ENCODE results near the gene SLC2A1. TPM values are rescaled to one million over a fixed set of nuclear protein-coding genes. Genes with fewer than 3 reads are reported as not detected.
"Not testable (repeated sequence)": the region's sequence is repeated elsewhere in the genome, so short reads cannot be mapped to it uniquely, and the experiment has no call there.

Gene SLC2A1
- total and polyA plus RNA-seq, 4 donors = 9.5 to 143 (median 28.6) TPM

GRCh38 chr1:42921769-42922168, 36.9 kb downstream of the SLC2A1 start:
- DNase-seq = no peak
- Histone ChIP-seq H3K4me1 (ENCODE audit: control insufficient read depth in 5 of 5, insufficient read depth in 5 of 5, low read length in 5 of 5) (peaks cover 0 to 12% (median 6%) of the 10 kb centered on the region in 5 donors), H3K4me3 (no peak overlapping the region), H3K27me3 (ENCODE audit: control insufficient read depth in 3 of 3, insufficient read depth in 3 of 3, low read length in 2 of 3) (no peaks in the 10 kb centered on the region), H3K27ac (ENCODE audit: low read depth in 1 of 2, low read length in 1 of 2) (no peak overlapping the region), H3K36me3 (ENCODE audit: control insufficient read depth in 4 of 4, insufficient read depth in 4 of 4, low read length in 4 of 4) (peaks cover 0 to 4% (median under 1%) of the 10 kb centered on the region in 4 donors), H3K9ac (ENCODE audit: insufficient read depth in 1 of 2, low read length in 2 of 2) (no peak overlapping the region), H3K9me3 (ENCODE audit: control insufficient read depth in 4 of 4, insufficient read depth in 3 of 4, low read length in 3 of 4) (no peaks in the 10 kb centered on the region)
- TF ChIP-seq, protein P1, sequence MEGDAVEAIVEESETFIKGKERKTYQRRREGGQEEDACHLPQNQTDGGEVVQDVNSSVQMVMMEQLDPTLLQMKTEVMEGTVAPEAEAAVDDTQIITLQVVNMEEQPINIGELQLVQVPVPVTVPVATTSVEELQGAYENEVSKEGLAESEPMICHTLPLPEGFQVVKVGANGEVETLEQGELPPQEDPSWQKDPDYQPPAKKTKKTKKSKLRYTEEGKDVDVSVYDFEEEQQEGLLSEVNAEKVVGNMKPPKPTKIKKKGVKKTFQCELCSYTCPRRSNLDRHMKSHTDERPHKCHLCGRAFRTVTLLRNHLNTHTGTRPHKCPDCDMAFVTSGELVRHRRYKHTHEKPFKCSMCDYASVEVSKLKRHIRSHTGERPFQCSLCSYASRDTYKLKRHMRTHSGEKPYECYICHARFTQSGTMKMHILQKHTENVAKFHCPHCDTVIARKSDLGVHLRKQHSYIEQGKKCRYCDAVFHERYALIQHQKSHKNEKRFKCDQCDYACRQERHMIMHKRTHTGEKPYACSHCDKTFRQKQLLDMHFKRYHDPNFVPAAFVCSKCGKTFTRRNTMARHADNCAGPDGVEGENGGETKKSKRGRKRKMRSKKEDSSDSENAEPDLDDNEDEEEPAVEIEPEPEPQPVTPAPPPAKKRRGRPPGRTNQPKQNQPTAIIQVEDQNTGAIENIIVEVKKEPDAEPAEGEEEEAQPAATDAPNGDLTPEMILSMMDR (IDR thresholded peaks at IDR 0.05; ENCODE audit: control extremely low read depth, extremely low read depth) = no peak
- no peak for ATAC-seq (ENCODE audit: insufficient read depth, low FRiP score)
- 95 to 98% methylated on average over 4 of the region's 4 CpGs for WGBS, 2 donors

- H3K4me3 ChIP-seq; H3K27me3 ChIP-seq (ENCODE audit: control insufficient read depth in 3 of 3, insufficient read depth in 3 of 3, low read length in 2 of 3); H3K36me3 ChIP-seq (ENCODE audit: control insufficient read depth in 4 of 4, insufficient read depth in 4 of 4, low read length in 4 of 4); H3K9me3 ChIP-seq (ENCODE audit: control insufficient read depth in 4 of 4, insufficient read depth in 3 of 4, low read length in 3 of 4); DNase-seq; H3K27ac ChIP-seq (ENCODE audit: low read depth in 1 of 2, low read length in 1 of 2); H3K9ac ChIP-seq (ENCODE audit: insufficient read depth in 1 of 2, low read length in 2 of 2); ATAC-seq (ENCODE audit: insufficient read depth, low FRiP score); H3K4me1 ChIP-seq (ENCODE audit: control insufficient read depth in 5 of 5, insufficient read depth in 5 of 5, low read length in 5 of 5): not testable (repeated sequence)
- WGBS, 2 donors = 54 to 78% methylated on average over 5 of the region's 5 CpGs
Measured at GRCh38 chr1:42919651-42920050, 39.0 kb downstream of the SLC2A1 start.

DNA sequence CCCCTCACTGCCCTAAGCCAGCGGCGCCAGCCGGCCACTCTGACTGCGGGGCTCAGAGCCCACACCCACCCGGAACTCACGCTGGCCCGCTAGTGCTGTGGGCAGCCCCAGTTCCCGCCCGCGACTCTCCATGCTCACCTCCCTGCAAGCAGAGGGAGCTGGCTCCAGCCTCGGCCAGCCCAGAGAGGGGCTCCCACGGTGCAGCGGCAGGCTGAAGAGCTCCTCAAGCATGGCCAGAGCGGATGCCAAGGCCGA, 41.5 kb downstream of the SLC2A1 start:
- ATAC-seq (ENCODE audit: insufficient read depth, low FRiP score) (no peak), DNase-seq (no peak)
- Histone ChIP-seq H3K9ac (ENCODE audit: insufficient read depth in 1 of 2, low read length in 2 of 2) (no peak overlapping the region), H3K36me3 (ENCODE audit: control insufficient read depth in 4 of 4, insufficient read depth in 4 of 4, low read length in 4 of 4) (no peaks in the 10 kb centered on the region), H3K4me1 (ENCODE audit: control insufficient read depth in 5 of 5, insufficient read depth in 5 of 5, low read length in 5 of 5) (no peaks in the 10 kb centered on the region), H3K4me3 (no peak overlapping the region), H3K27ac (ENCODE audit: low read depth in 1 of 2, low read length in 1 of 2) (no peak overlapping the region), H3K9me3 (ENCODE audit: control insufficient read depth in 4 of 4, insufficient read depth in 3 of 4, low read length in 3 of 4) (peaks cover 0 to 7% (median 2%) of the 10 kb centered on the region in 4 donors), H3K27me3 (ENCODE audit: control insufficient read depth in 3 of 3, insufficient read depth in 3 of 3, low read length in 2 of 3) (no peaks in the 10 kb centered on the region)
- TF ChIP-seq, protein P1 (IDR thresholded peaks at IDR 0.05; ENCODE audit: control extremely low read depth, extremely low read depth) = no peak
- WGBS, 2 donors = 89 to 97% methylated on average over 15 of the region's 15 CpGs

DNA sequence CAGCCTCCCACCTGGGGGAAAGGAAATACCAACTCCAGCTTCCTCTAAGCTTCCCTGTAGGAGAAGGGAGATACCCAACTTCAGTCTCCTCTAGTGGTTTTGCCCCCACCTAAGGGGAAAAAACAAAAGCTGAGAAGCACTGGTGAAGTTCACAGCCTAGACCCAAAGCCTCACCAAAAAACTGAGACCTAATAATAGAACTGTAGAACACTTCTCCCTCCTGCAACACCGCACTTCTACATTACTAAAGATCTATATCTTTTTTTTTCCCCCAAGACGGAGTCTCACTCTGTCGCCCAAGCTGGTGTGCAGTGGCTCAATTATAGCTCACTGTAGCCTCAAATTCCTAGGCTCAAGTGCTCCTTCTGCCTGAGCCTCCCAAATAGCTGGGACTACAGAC, 43.2 kb downstream of the SLC2A1 start:
- 87% methylated on average over 3 of the region's 3 CpGs for WGBS, 2 donors
- Histone ChIP-seq H3K9me3 (ENCODE audit: control insufficient read depth in 4 of 4, insufficient read depth in 3 of 4, low read length in 3 of 4) (peaks cover 0 to 7% (median 2%) of the 10 kb centered on the region in 4 donors), H3K27ac (ENCODE audit: low read depth in 1 of 2, low read length in 1 of 2) (no peak overlapping the region), H3K36me3 (ENCODE audit: control insufficient read depth in 4 of 4, insufficient read depth in 4 of 4, low read length in 4 of 4) (no peaks in the 10 kb centered on the region), H3K27me3 (ENCODE audit: control insufficient read depth in 3 of 3, insufficient read depth in 3 of 3, low read length in 2 of 3) (no peaks in the 10 kb centered on the region), H3K9ac (ENCODE audit: insufficient read depth in 1 of 2, low read length in 2 of 2) (no peak overlapping the region), H3K4me1 (ENCODE audit: control insufficient read depth in 5 of 5, insufficient read depth in 5 of 5, low read length in 5 of 5) (no peaks in the 10 kb centered on the region), H3K4me3 (no peak overlapping the region)
- DNase-seq = no peak
- TF ChIP-seq, protein P1 (IDR thresholded peaks at IDR 0.05; ENCODE audit: control extremely low read depth, extremely low read depth) = no peak
- ATAC-seq (ENCODE audit: insufficient read depth, low FRiP score) = no peak
